ENCODE results near the gene PATJ. TPM values are rescaled to one million over a fixed set of nuclear protein-coding genes. Genes with fewer than 3 reads are reported as not detected.

Gene PATJ
- total RNA-seq, 2 donors from 2014 or later: 74.3 to 81.7 TPM

GRCh38 chr1:62024690-62025089 lies 282.4 kb downstream of the PATJ start:
- H3K4me3 ChIP-seq (ENCODE audit: low read length): no peak overlapping the region
- H3K4me3 Mint-ChIP-seq: no peak overlapping the region
- peaks cover 11% of the 10 kb centered on the region for H3K9me3 Mint-ChIP-seq
- no peak overlapping the region for H3K27ac ChIP-seq (ENCODE audit: low read depth, low read length)
- H3K27me3 ChIP-seq (ENCODE audit: control insufficient read depth, insufficient read depth, low read length, poor library complexity, severe bottlenecking): no peaks in the 10 kb centered on the region
- H3K27me3 Mint-ChIP-seq (ENCODE audit: insufficient read depth): no peaks in the 10 kb centered on the region
- no peaks in the 10 kb centered on the region for H3K4me1 ChIP-seq (ENCODE audit: control insufficient read depth, insufficient read depth, low read length)
- H3K4me1 Mint-ChIP-seq: peaks cover under 1% of the 10 kb centered on the region
- TF ChIP-seq CTCF (conservative IDR thresholded peaks at IDR 0.05): no peak
- WGBS, 2 experiments (ENCODE audit: insufficient coverage in 1 of 2, insufficient read length in 1 of 2): 92 to 100% methylated on average over 2 of the region's 2 CpGs
- H3K9ac ChIP-seq (ENCODE audit: extremely low read depth, low read length, poor library complexity, severe bottlenecking): no peak overlapping the region
- H3K27ac Mint-ChIP-seq: no peak overlapping the region
- H3K36me3 Mint-ChIP-seq (ENCODE audit: low read depth): peaks cover 39% of the 10 kb centered on the region
- peaks cover 17% of the 10 kb centered on the region for H3K9me3 ChIP-seq (ENCODE audit: control insufficient read depth, low read length)
- no peak for DNase-seq
- H3K36me3 ChIP-seq (ENCODE audit: control insufficient read depth, insufficient read depth, low read length): no peaks in the 10 kb centered on the region

GRCh38 chr1:62025154-62025553 lies 282.9 kb downstream of the PATJ start:
- Histone ChIP-seq H3K9ac (ENCODE audit: extremely low read depth, low read length, poor library complexity, severe bottlenecking) (no peak overlapping the region), H3K4me3 (ENCODE audit: low read length) (no peak overlapping the region), H3K9me3 (ENCODE audit: control insufficient read depth, low read length) (peaks cover 19% of the 10 kb centered on the region), H3K27me3 (ENCODE audit: control insufficient read depth, insufficient read depth, low read length, poor library complexity, severe bottlenecking) (no peaks in the 10 kb centered on the region), H3K27ac (ENCODE audit: low read depth, low read length) (no peak overlapping the region), H3K4me1 (ENCODE audit: control insufficient read depth, insufficient read depth, low read length) (no peaks in the 10 kb centered on the region), H3K36me3 (ENCODE audit: control insufficient read depth, insufficient read depth, low read length) (no peaks in the 10 kb centered on the region)
- WGBS, 2 experiments (ENCODE audit: insufficient coverage in 1 of 2, insufficient read length in 1 of 2): 81 to 83% methylated on average over 2 to 4 of the region's 4 CpGs
- no peak for TF ChIP-seq CTCF (conservative IDR thresholded peaks at IDR 0.05)
- H3K27me3 Mint-ChIP-seq (ENCODE audit: insufficient read depth): no peaks in the 10 kb centered on the region
- H3K4me1 Mint-ChIP-seq: peaks cover 3% of the 10 kb centered on the region
- no peak for DNase-seq
- H3K27ac Mint-ChIP-seq: peak overlapping the region; percentile 57
- peaks cover 13% of the 10 kb centered on the region for H3K9me3 Mint-ChIP-seq
- H3K4me3 Mint-ChIP-seq: no peak overlapping the region
- H3K36me3 Mint-ChIP-seq (ENCODE audit: low read depth): peaks cover 39% of the 10 kb centered on the region

DNA sequence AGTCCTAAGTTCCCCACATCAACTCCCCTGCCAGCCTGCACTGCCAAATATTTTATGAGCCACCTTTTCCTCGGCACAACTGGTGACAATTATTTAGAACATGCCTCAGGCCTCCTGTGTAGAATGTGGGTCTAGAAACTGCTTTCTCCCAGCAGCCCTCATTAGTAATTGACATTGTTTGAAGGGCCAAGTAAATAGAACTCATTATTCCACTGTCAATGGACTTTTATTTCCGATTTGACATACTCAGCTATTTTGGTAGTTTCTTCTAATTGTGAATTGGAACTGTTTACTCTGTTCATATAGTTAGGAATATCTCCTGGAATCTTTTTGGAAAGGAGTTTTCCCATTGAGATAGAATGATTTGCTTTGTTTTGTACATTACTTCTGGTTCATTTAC lies 283.6 kb downstream of the PATJ start:
- Histone ChIP-seq H3K9ac (ENCODE audit: extremely low read depth, low read length, poor library complexity, severe bottlenecking) (no peak overlapping the region), H3K9me3 (ENCODE audit: control insufficient read depth, low read length) (peaks cover 19% of the 10 kb centered on the region), H3K27ac (ENCODE audit: low read depth, low read length) (no peak overlapping the region), H3K4me3 (ENCODE audit: low read length) (no peak overlapping the region), H3K36me3 (ENCODE audit: control insufficient read depth, insufficient read depth, low read length) (no peaks in the 10 kb centered on the region), H3K4me1 (ENCODE audit: control insufficient read depth, insufficient read depth, low read length) (no peaks in the 10 kb centered on the region), H3K27me3 (ENCODE audit: control insufficient read depth, insufficient read depth, low read length, poor library complexity, severe bottlenecking) (no peaks in the 10 kb centered on the region)
- 88 to 93% methylated on average over 2 of the region's 2 CpGs for WGBS, 2 experiments (ENCODE audit: insufficient coverage in 1 of 2, insufficient read length in 1 of 2)
- Mint-ChIP-seq H3K36me3 (ENCODE audit: low read depth) (peaks cover 37% of the 10 kb centered on the region), H3K27me3 (ENCODE audit: insufficient read depth) (no peaks in the 10 kb centered on the region), H3K27ac (no peak overlapping the region), H3K9me3 (peaks cover 13% of the 10 kb centered on the region), H3K4me3 (no peak overlapping the region), H3K4me1 (peaks cover 3% of the 10 kb centered on the region)
- TF ChIP-seq CTCF (conservative IDR thresholded peaks at IDR 0.05): no peak
- no peak for DNase-seq

Measured in endodermal cell (in vitro differentiated cells).